NCI-H460 (cell line): ENCODE results near the gene FAM151B. TPM values are rescaled to one million over a fixed set of nuclear protein-coding genes. Genes with fewer than 3 reads are reported as not detected.
"Not testable (repeated sequence)": the region's sequence is repeated elsewhere in the genome, so short reads cannot be mapped to it uniquely, and the experiment has no call there.

Experiments
- DNase-seq: peaks from one replicate; pipeline ENCODE4 v3.0.0-alpha.2; 2016; ENCODE audit warnings: low read depth; ENCODE audit errors: extremely low read depth
- polyA plus RNA-seq: library from polyadenylated mRNA; depleted of rRNA; stranded (reverse); fragments of >200 nt; gene quantifications from 2 replicates; pipeline ENCODE4 v1.2.3, GENCODE V29; 2014; cell fraction: nucleus; rRNA removed
- total RNA-seq: library from RNA; depleted of rRNA; stranded (reverse); fragments of >200 nt; shearing (Covaris generic); gene quantifications from 2 replicates; pipeline ENCODE4 v1.2.3, GENCODE V29; 2014; rRNA removed

FAM151B gene, protein sequence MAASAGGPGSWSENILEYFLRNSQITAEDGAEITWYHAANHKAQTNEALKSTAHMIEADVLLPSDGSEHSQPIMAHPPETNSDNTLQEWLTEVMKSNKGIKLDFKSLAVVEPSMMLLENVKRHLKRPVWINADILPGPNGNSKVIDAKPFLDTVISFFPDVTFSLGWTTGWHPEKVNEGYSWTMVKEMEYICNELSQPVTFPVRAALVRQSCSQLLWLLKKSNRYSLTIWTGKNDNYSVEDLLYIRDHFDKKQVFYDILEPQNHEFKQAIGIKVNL
- total RNA-seq = 2.3 TPM in 2 replicates
- polyA plus RNA-seq = 1.8 and 1.9 TPM in 2 replicates

DNA sequence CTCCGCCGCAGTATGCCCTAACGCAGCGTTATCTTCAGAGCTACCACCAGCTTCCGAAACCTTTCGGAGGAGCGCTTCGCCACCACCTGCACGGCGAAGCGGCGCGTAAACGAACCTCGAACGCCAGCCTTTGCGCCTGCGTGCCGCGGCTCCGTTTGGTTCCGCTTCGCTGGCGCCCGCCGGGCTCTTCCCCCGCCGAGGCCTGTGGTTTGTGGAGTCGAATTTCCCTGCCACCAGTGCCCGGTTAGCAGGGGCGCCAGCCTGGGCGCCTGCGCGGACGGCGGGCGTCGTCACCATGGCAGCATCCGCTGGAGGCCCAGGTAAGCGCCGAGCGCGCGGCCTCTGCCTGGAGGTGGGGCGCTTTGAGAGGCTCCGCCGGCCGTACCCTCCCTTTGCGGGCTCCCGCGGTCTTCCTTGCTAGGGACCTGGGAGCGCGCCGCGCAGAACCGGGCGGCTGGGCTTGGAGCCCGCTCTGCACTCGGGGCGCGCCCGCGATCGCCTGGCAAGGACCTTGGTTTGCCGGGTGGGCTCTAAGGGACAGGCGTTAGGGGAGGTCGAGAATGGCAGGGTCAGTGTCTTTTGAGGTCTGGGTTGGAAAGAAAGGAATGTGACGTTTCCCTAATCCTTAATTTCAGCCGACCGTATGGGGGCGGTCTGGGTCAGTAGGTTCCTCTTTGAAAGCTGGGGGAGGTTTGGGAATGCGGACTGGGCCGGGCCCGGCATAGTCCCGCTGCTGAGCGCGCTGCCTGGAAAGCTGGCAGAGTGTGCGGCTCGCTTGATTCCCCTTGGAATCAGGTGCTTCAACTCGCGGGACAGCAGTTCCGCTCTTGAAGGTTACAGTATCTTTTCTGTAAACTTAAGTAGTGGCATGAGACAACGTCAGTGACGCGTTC lies at the start of gene FAM151B:
FAM151B (plus strand) TSS at position 272 of the 893 bp plus-strand sequence; CDS start at position 296, 24 bp downstream.
- peak; percentile 90 for DNase-seq

DNA sequence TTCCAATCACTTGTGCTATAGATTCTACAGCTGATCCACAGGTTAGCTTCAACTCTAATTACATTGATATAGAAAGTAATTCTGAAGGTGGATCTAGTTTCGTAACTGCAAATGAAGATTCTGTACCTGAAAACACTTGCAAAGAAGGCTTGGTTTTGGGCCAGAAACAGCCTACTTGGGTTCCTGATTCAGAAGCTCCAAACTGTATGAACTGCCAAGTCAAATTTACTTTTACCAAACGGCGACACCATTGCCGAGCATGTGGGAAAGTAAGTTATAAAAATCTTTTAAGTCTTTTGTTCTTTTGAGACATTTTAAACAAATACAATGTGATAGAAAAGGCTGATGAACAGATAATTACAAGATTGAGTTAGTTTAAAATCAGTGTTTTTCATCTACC lies 49.2 kb upstream of the FAM151B start:
- no peak for DNase-seq

DNA sequence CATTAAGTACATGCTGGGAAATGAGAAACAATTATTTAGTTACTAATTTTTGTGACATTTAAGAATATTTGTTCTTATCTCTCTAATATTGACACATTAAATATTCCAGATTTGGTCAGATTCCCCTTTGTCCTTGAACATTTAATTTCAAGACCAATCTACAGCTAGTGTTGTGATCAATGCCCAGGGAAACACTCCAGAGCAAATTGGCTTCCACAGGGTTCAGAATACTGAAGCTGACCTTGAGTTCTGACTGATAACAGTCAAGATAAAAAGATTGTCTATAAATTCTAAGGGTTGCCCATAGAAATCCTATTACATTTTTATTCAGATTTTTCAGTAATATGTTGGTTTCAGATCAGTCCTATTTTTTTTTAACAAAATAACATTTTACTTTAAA lies 48.7 kb upstream of the FAM151B start:
- no peak for DNase-seq

GRCh38 chr5:80442742-80443141 lies 45.2 kb upstream of the FAM151B start:
- DNase-seq = no peak

DNA sequence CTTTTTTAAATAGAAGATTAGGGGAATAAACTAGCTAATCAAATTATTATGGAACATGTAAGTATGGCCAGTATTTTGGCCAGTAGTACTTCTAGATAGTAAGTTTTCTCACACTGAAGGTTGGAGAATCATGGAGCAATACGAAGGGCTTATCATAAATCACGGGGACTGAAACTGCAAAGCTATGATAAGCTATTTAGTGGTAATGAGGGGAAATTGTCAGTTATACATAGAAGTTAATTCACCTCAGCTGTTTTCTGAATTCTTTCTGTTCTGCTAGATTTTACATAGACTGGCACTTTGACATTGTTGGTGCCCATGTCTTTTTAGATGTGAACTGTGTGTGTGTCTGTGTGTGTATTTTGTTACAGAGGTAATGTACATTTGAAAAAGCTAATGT lies 34.5 kb upstream of the FAM151B start:
- no peak for DNase-seq

DNA sequence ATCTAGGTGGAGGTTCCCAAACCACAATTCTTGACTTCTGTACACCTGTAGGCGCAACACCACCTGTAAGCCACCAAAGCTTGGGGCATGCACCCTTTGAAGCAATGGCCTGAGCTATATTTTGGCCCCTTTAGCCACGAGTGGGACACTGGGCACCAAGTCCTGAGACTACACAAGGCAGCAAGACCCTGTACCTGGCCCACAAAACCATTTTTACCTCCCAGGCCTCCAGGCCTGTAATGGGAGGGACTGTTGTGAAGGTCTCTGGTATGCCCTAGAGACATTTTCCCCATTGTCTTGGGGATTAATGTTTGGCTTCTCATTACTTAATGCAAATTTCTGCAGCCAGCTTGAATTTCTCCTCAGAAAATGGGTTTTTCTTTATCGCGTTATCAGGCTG lies 24.6 kb upstream of the FAM151B start:
- DNase-seq = no peak

GRCh38 chr5:80466669-80467485 lies 21.0 kb upstream of the FAM151B start:
- no peak for DNase-seq

- no peak for DNase-seq
Observed at GRCh38 chr5:80468131-80468530, 19.8 kb upstream of the FAM151B start.

DNA sequence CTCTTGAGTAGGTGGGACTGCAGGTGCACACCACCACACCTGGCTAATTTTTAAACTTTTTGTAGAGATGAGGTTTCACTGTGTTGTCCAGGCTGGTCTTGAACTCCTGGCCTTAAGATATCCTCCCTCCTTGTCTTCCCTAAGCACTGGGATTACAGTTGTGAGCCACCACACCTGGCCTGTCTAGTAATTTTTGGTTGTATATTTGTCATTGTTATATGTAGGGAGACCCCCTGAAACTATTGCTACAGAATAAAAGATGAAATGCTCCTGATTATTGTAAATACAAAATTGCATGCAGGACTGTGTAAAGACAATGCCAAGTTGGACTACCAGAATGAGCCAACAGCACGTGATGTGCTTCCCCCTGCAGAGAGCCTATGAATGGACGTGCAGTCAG lies 17.3 kb upstream of the FAM151B start:
- DNase-seq = not testable (repeated sequence)

- no peak for DNase-seq
Observed at GRCh38 chr5:80474929-80475328, 13.0 kb upstream of the FAM151B start.

- DNase-seq = no peak
Observed at GRCh38 chr5:80479713-80480112, 8.2 kb upstream of the FAM151B start.

GRCh38 chr5:80480354-80480753 lies 7.5 kb upstream of the FAM151B start:
- no peak for DNase-seq

GRCh38 chr5:80481019-80481893 lies 6.6 kb upstream of the FAM151B start:
- DNase-seq = peak; percentile 54

- DNase-seq = no peak
Observed at GRCh38 chr5:80482578-80482977, 5.3 kb upstream of the FAM151B start.

GRCh38 chr5:80483636-80484232 lies 4.2 kb upstream of the FAM151B start:
- no peak for DNase-seq

- DNase-seq = no peak
Observed at GRCh38 chr5:80487444-80487828, 464 bp upstream of the FAM151B start.

- no peak for DNase-seq
Observed at GRCh38 chr5:80491296-80491695, 3.4 kb downstream of the FAM151B start.

GRCh38 chr5:80492741-80493140 lies 4.8 kb downstream of the FAM151B start:
- no peak for DNase-seq

DNA sequence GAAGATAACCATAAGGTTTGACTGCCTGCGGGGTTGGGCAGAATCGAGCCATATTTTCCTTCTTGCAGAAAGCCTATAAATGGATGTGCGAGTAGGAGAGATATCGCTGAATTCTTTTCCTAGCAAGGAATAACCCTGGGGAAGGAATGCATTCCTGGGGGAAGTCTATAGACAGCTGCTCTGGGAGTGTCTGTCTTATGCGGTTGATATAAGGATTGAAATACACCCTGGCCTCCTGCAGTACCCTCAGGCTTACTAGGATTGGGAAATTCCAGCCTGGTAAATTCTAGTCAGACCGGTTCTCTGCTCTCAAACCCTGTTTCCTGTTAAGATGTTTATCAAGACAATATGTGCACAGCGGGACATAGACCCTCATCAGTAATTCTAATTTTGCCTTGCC lies 5.5 kb downstream of the FAM151B start:
- DNase-seq = not testable (repeated sequence)

DNA sequence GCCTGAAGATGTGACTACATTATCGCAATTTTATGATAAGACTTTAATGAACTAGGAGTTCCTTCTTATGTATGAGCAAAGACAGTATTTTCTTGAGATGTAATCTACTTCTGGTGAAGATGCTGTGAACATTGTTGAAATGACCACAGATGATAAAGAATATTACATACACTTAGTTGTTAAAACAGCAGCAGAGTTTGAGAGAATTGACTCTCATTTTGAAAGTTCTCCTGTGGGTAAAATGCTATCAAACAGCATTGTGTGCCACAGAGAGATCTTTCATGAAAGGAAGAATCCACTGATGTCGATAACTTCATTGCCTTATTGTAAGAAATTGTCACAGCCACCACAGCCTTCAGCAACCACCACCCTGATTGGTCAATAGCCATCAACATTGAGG lies 8.0 kb downstream of the FAM151B start:
- DNase-seq = no peak
